HEK293 (cell line): ENCODE results near the gene RPS15.

Source experiments
- CTCF ChIA-PET: fragments of 350-600 bp; formaldehyde crosslinking; extraction: SDS; loops from one replicate; lab custom pipeline; 2021; ENCODE audit warnings: antibody characterized with exemption; lab: Yijun Ruan, JAX
- POLR2A ChIA-PET: fragments of 300-600 bp; formaldehyde crosslinking; extraction: SDS; loops from one replicate; lab custom pipeline; 2020; ENCODE audit warnings: antibody characterized with exemption, inconsistent platforms; lab: Yijun Ruan, JAX
- H3K27ac ChIP-seq: fragments of 200-500 bp; sonication (Bioruptor generic); 2 replicates; pipeline ENCODE4 v1.5.1; 2014; ENCODE audit warnings: low read depth, low read length, control low read depth, inconsistent platforms; ENCODE audit errors: extremely low read depth
- H3K36me3 ChIP-seq, 2 experiments: fragments of 200-500 bp in 1 of 2; sonication (Bioruptor generic) in 1 of 2; 1 replicate in 1 of 2; 2 replicates in 1 of 2; pipeline ENCODE4 v1.5.1; 2014 to 2017; ENCODE audit warnings: inconsistent platforms in 2 of 2, low read length in 2 of 2; ENCODE audit not compliant: control insufficient read depth in 2 of 2, insufficient read depth in 1 of 2
- H3K4me1 ChIP-seq: fragments of 200-500 bp; sonication (Bioruptor generic); 2 replicates; pipeline ENCODE4 v1.5.1; 2014; ENCODE audit warnings: mild to moderate bottlenecking, low read length, inconsistent platforms; ENCODE audit not compliant: control insufficient read depth, insufficient read depth
- H3K4me3 ChIP-seq: 2 replicates; pipeline ENCODE4 v1.5.1; 2011; ENCODE audit warnings: low read depth, mild to moderate bottlenecking, control low read depth, low read length, moderate library complexity
- H3K9me3 ChIP-seq: fragments of 200-500 bp; sonication (Bioruptor generic); 2 replicates; pipeline ENCODE4 v1.5.1; 2014; ENCODE audit warnings: low read depth, low read length, inconsistent platforms; ENCODE audit not compliant: control insufficient read depth, insufficient read depth
- BCL6B ChIP-seq: fragments of 450-650 bp; formaldehyde crosslinking; IDR thresholded peaks from 2 replicates; pipeline ENCODE4 v1.5.1; 2017; ENCODE audit warnings: missing biosample characterization, missing genetic modification characterization
- GLIS1 ChIP-seq: fragments of 450-650 bp; formaldehyde crosslinking; IDR thresholded peaks from 2 replicates; pipeline ENCODE4 v1.5.1; 2016; ENCODE audit warnings: missing biosample characterization, missing genetic modification characterization
- GLIS2 ChIP-seq: fragments of 450-650 bp; formaldehyde crosslinking; IDR thresholded peaks from 2 replicates; pipeline ENCODE4 v1.5.1; 2016; ENCODE audit warnings: missing biosample characterization, missing genetic modification characterization
- HIC1 ChIP-seq: fragments of 450-650 bp; formaldehyde crosslinking; IDR thresholded peaks from 2 replicates; pipeline ENCODE4 v1.5.1; 2016; ENCODE audit warnings: missing biosample characterization, missing genetic modification characterization
- KLF1 ChIP-seq: fragments of 450-650 bp; formaldehyde crosslinking; IDR thresholded peaks from 2 replicates; pipeline ENCODE4 v1.5.1; 2016; ENCODE audit warnings: missing biosample characterization, missing genetic modification characterization
- KLF17 ChIP-seq: fragments of 450-650 bp; formaldehyde crosslinking; IDR thresholded peaks from 2 replicates; pipeline ENCODE4 v1.5.1; 2016; ENCODE audit warnings: missing biosample characterization, missing genetic modification characterization
- PRDM4 ChIP-seq: fragments of 450-650 bp; formaldehyde crosslinking; IDR thresholded peaks from 2 replicates; pipeline ENCODE4 v1.5.1; 2017; ENCODE audit warnings: missing biosample characterization, missing genetic modification characterization
- SCRT2 ChIP-seq: fragments of 450-650 bp; formaldehyde crosslinking; IDR thresholded peaks from 2 replicates; pipeline ENCODE4 v1.5.1; 2016; ENCODE audit warnings: missing biosample characterization, missing genetic modification characterization
- SP2 ChIP-seq: fragments of 450-650 bp; formaldehyde crosslinking; IDR thresholded peaks from 2 replicates; pipeline ENCODE4 v1.5.1; 2016; ENCODE audit warnings: missing biosample characterization, missing genetic modification characterization
- SP3 ChIP-seq: fragments of 450-650 bp; formaldehyde crosslinking; IDR thresholded peaks from 2 replicates; pipeline ENCODE4 v1.5.1; 2016; ENCODE audit warnings: missing biosample characterization, missing genetic modification characterization
- SP7 ChIP-seq: fragments of 450-650 bp; formaldehyde crosslinking; IDR thresholded peaks from 2 replicates; pipeline ENCODE4 v1.5.1; 2016; ENCODE audit warnings: missing biosample characterization, missing genetic modification characterization
- TCF7L2 ChIP-seq: IDR thresholded peaks from 2 replicates; pipeline ENCODE4 v1.6.1; 2011; ENCODE audit warnings: low read depth, mild to moderate bottlenecking, inconsistent platforms, low read length, moderate library complexity, borderline replicate concordance
- ZFP3 ChIP-seq: fragments of 450-650 bp; formaldehyde crosslinking; IDR thresholded peaks from 2 replicates; pipeline ENCODE4 v1.5.1; 2016; ENCODE audit warnings: low read depth, missing biosample characterization, missing genetic modification characterization
- ZNF266 ChIP-seq: fragments of 450-650 bp; formaldehyde crosslinking; IDR thresholded peaks from 2 replicates; pipeline ENCODE4 v1.5.1; 2016; ENCODE audit warnings: missing biosample characterization, missing genetic modification characterization, low read depth
- ZNF274 ChIP-seq, 2 experiments: fragments of 200-500 bp in 1 of 2; fragments of 450-650 bp in 1 of 2; sonication (Bioruptor generic) in 1 of 2; formaldehyde crosslinking in 1 of 2; IDR thresholded peaks; 2 replicates each; pipeline versions ENCODE4 v1.5.1 to v1.6.1; 2014 to 2016; ENCODE audit warnings: borderline replicate concordance in 1 of 2, inconsistent platforms in 1 of 2, low read length in 1 of 2, missing biosample characterization in 1 of 2, missing genetic modification characterization in 1 of 2
- ZNF426 ChIP-seq: fragments of 450-650 bp; formaldehyde crosslinking; IDR thresholded peaks from 2 replicates; pipeline ENCODE4 v1.5.1; 2017; ENCODE audit warnings: missing biosample characterization, missing genetic modification characterization, mild to moderate bottlenecking, inconsistent platforms, moderate library complexity
- ZNF514 ChIP-seq: fragments of 450-650 bp; formaldehyde crosslinking; IDR thresholded peaks from 2 replicates; pipeline ENCODE4 v1.5.1; 2016; ENCODE audit warnings: missing biosample characterization, missing genetic modification characterization
- ZNF600 ChIP-seq: fragments of 450-650 bp; formaldehyde crosslinking; IDR thresholded peaks from 2 replicates; pipeline ENCODE4 v1.5.1; 2016; ENCODE audit warnings: missing biosample characterization, missing genetic modification characterization
- ZNF629 ChIP-seq: fragments of 450-650 bp; formaldehyde crosslinking; IDR thresholded peaks from 2 replicates; pipeline ENCODE4 v1.5.1; 2017; ENCODE audit warnings: missing biosample characterization, missing genetic modification characterization
- ZNF654 ChIP-seq: fragments of 450-650 bp; formaldehyde crosslinking; IDR thresholded peaks from 2 replicates; pipeline ENCODE4 v1.5.1; 2016; ENCODE audit warnings: low read depth, missing biosample characterization, missing genetic modification characterization
- ZNF768 ChIP-seq: fragments of 450-650 bp; formaldehyde crosslinking; IDR thresholded peaks from 2 replicates; pipeline ENCODE4 v1.5.1; 2018; ENCODE audit warnings: missing biosample characterization, mild to moderate bottlenecking, missing genetic modification characterization

The RPS15 gene

GRCh38 chr19:1411255-1412191, 26.7 kb upstream of the RPS15 start (continued):
- peak; percentile 8; the same call in 1 of the 2 replicates for TF ChIP-seq ZNF600 (tag by site-specific recombination)
- TF ChIP-seq TCF7L2 = no peak
- TF ChIP-seq HIC1 = peak; percentile 68
- TF ChIP-seq SP2 (tag by site-specific recombination) = peak; percentile 67
- no peak for TF ChIP-seq BCL6B
- peak; percentile 31; the same call in 1 of the 2 replicates for TF ChIP-seq KLF1 (tag by site-specific recombination)
- TF ChIP-seq ZNF654 (tag by site-specific recombination) = no peak
- TF ChIP-seq GLIS2 (tag by site-specific recombination) = peak; percentile 62
- peak; percentile 31; the same call in 1 of the 2 replicates for TF ChIP-seq GLIS1 (tag by site-specific recombination)
- peak; percentile 88 for TF ChIP-seq ZNF629

GRCh38 chr19:1412323-1412923, 25.8 kb upstream of the RPS15 start:
- Histone ChIP-seq H3K4me3 (no peak overlapping the region), H3K9me3 (no peaks in the 10 kb centered on the region), H3K36me3 (peaks cover 8 to 67% of the 10 kb centered on the region in 2 experiments; a peak in 2 of 3 replicates), H3K27ac (peak overlapping the region; percentile 43; the same call in 1 of the 2 replicates), H3K4me1 (peaks cover 31% of the 10 kb centered on the region)
- TF ChIP-seq ZNF266 (no peak), GLIS1 (tag by site-specific recombination) (0 out of 2 replicates have a peak, but pooled peaks have one; percentile 20), ZNF274 (IDR thresholded peaks at IDR 0.05; ENCODE audit: low read length) (no peak), ZNF274 (tag by site-specific recombination; IDR thresholded peaks at IDR 0.05; ENCODE audit: borderline replicate concordance) (no peak), ZFP3 (tag by site-specific recombination) (no peak), SP3 (tag by site-specific recombination) (no peak), ZNF768 (no peak), SP7 (no peak)
- CTCF ChIA-PET = no interaction called here
- POLR2A ChIA-PET = interaction anchor here (0.9 to 1.1 kb wide), 2 partner anchors 25 to 144 kb away, joined by 3 read pairs; partner anchors contain the start of gene CIRBP

- Histone ChIP-seq H3K27ac (peak overlapping the region; percentile 43; the same call in 1 of the 2 replicates), H3K9me3 (no peaks in the 10 kb centered on the region), H3K4me1 (peaks cover 31% of the 10 kb centered on the region), H3K36me3 (peaks cover 8 to 74% of the 10 kb centered on the region in 2 experiments; a peak in 2 of 3 replicates), H3K4me3 (no peak overlapping the region)
- no peak for TF ChIP-seq PRDM4 (tag by site-specific recombination)
- no peak for TF ChIP-seq ZNF514 (tag by site-specific recombination)
- peak; percentile 41; the same call in 1 of the 2 replicates for TF ChIP-seq SCRT2
- TF ChIP-seq ZNF426 = no peak
- TF ChIP-seq KLF17 = no peak
- TF ChIP-seq ZNF600 (tag by site-specific recombination) = peak; percentile 26; the same call in 1 of the 2 replicates
- POLR2A ChIA-PET = interaction anchor here (0.6 to 2.1 kb wide), 6 partner anchors 24 to 590 kb away, joined by 3 to 9 read pairs (median 3); partner anchors contain the start of gene CIRBP
- CTCF ChIA-PET = no interaction called here
Measured at GRCh38 chr19:1412995-1413800, 25.0 kb upstream of the RPS15 start.
